D721Med (cell line): Measurements from ENCODE around the gene PPARA.

Experiments used
- DNase-seq: peaks from one replicate; pipeline ENCODE4 v3.0.0; 2011; ENCODE audit warnings: low spot score; ENCODE audit not compliant: insufficient read length
- FAIRE-seq: peaks from 2 replicates; lab custom pipeline; 2011; peaks lifted over from hg19 to GRCh38; lab: Jason Lieb, UNC
- CTCF ChIP-seq: IDR thresholded peaks from 2 replicates; pipeline ENCODE4 v1.5.1; 2012; ENCODE audit warnings: mild to moderate bottlenecking, control low read depth; ENCODE audit not compliant: insufficient read depth; ENCODE audit errors: missing control alignments

PPARA gene

GRCh38 chr22:46214616-46215015 lies 64.3 kb downstream of the PPARA start:
- no peak for DNase-seq
- FAIRE-seq = no peak
- TF ChIP-seq CTCF = no peak

GRCh38 chr22:46219636-46220035 lies 69.3 kb downstream of the PPARA start:
- FAIRE-seq (no peak), DNase-seq (no peak)
- no peak for TF ChIP-seq CTCF

- DNase-seq (no peak), FAIRE-seq (no peak)
- TF ChIP-seq CTCF = no peak
Measured at GRCh38 chr22:46220921-46221320, 70.6 kb downstream of the PPARA start.

GRCh38 chr22:46224044-46224897 lies 73.9 kb downstream of the PPARA start:
- no peak for DNase-seq
- no peak for FAIRE-seq
- no peak for TF ChIP-seq CTCF

GRCh38 chr22:46224898-46225290 lies 74.6 kb downstream of the PPARA start:
- FAIRE-seq = no peak
- no peak for DNase-seq
- no peak for TF ChIP-seq CTCF

GRCh38 chr22:46225631-46226030 lies 75.3 kb downstream of the PPARA start:
- FAIRE-seq (no peak), DNase-seq (no peak)
- TF ChIP-seq CTCF = no peak

GRCh38 chr22:46226577-46226976 lies 76.3 kb downstream of the PPARA start:
- FAIRE-seq = no peak
- TF ChIP-seq CTCF = no peak
- no peak for DNase-seq
